Hematopoietic multipotent progenitor cell treated with erythropoietin and hydrocortisone succinate and interleukin-3 and kit ligand, for 6 days (in vitro differentiated cells): ENCODE results near the gene TTC39A.

ENCODE experiments used
- DNase-seq: peaks from one replicate; pipeline ENCODE4 v3.0.0-alpha.2; 2015

The TTC39A gene

DNA sequence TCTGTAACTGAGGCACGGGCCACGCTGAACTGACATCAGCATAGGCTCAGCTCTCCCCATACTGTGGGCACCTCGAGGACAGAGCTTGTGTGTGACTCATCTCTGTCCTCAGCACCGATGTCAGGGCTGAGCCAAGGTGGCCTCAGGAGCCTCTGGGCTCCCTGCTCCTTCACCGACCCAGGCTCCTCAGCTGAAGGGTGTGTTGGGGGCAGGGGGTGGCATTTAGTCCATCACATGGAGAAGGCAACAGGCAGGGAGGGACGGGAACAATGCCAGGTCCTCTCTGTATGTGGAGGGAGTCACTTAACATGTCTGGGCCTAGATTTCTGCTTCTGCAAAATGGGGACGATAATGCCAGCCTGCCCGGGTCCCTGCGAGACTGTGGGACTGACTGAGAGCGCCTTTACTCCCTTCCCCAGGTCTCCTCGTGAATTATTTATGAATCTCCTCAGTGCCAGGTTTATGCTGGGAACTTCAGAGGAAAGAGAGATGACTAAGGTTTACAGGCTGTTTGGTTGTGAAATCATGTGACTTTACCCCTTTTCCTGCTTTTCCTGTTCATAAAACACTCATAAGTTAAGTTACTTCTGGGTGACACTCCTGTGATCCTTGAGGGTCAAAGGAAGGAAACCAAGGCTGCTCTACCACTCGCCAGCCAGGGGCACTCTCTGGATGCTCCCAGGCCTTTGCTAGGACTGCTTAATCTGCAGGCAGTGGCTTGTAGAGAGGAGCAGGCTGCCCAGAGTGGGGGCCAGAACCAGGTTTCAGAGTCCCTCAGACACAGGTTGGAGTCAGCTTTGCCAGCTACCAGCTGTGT, 16.2 kb downstream of the TTC39A start:
- DNase-seq = no peak

DNA sequence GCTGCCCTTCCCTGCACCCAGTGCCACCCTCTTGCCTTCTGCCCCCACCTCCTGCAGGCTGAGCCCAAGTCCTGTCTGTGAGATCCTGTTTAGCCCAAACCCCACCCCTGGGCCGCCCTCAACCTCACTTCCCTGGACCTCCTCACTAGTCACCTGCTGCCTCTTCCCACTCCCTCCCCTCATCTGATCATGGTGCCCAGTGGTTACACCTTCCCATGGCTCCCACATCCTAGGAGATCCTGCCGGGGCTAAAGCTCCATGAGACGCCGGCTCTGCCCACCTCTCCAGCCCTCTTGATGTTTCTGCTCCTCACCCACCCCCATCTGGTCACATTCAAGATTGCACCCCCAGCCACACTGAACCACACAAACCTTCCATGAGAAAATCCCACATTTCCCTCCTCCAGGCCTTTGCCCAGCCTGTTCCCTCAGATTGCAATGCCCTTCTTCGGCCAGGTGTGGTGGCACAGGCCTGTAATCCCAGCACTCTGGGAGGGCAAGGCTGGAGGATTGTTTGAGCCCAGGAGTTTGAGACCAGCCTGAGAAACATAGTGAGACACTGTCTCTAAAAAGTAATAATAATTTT, 17.0 kb downstream of the TTC39A start:
- DNase-seq = no peak

GRCh38 chr1:51312718-51313117, 17.6 kb downstream of the TTC39A start:
- no peak for DNase-seq

- no peak for DNase-seq
Observed at GRCh38 chr1:51311826-51312225, 18.5 kb downstream of the TTC39A start.

DNA sequence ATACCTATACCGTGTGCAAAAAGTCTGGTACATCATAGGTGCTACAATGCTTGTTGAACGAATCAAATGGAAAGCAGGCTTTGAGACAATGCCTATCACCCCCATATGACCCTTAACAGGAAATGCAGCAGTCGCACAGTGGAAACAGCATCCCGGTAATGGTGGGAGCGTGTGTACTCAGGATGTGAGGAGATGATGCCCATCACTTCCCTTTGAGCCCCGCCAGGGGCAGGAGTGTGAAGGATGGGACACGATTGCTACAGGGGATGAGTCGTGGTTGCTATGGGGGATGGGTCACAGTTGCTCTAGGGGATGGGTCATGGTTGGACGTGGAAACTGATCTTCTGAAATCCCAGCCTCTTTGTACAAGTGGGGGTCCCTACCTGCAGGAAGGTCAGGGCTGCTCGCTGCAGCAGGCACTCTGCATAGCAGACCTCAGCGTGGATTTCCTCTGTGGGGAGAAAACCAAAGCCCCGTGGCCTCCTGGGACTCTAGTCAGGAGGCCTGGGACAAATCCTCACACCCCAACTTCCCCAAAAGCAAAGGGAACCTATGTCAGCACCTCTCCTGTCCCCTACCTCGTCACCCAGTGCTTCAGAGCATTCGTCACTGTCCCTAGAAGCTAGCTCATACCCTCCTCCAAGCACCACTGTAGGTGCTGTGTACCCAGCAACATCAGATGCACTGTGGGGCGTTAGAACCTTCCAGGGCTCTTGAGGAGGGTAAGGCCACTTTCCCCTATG, 19.3 kb downstream of the TTC39A start:
- no peak for DNase-seq

- no peak for DNase-seq
Observed at GRCh38 chr1:51309291-51309690, 21.1 kb downstream of the TTC39A start.

GRCh38 chr1:51308636-51309035, 21.7 kb downstream of the TTC39A start:
- DNase-seq = no peak

DNA sequence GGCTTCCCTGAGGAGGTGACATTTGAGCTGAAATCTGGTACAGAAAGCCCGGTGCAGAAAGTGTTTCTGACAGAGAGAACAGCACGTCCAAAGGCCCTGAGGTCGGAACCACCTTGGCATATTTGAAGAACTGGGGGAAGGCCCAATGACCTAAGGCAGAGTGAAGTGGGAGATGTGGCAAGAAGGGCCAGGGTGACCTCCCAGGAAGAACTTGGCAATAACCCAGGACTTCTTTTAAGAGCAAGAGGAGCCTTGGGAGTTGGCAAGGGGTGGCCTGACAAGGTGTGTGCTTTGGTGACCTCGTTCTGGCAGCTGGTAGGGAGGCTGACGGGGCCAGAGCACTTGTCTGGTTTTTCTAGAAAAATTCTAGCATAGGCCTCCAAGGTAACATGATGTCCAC, 23.4 kb downstream of the TTC39A start:
- no peak for DNase-seq

DNA sequence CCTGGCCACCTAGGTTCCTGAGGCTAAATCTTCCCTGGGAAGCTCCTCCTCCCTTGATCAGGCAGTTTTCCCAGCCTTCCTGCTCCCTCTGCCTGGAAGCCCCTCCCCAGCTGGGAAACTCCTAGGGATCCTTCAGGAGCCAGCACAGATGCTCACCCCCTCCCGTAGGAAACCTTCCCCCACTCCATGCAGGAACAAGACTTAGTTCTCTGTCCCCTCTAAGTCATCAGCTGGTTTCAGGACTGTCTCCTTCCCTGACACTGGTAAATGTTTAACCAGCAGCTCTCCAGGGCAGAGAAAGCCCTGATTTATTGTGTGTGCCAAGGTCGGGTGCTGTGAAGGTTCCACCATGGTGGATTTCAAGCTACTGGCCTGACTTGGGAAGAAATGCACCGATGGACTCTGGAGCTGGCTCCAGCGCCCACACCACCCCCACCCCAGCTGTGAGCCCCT, 25.0 kb downstream of the TTC39A start:
- no peak for DNase-seq

GRCh38 chr1:51304360-51304759, 26.0 kb downstream of the TTC39A start:
- no peak for DNase-seq

- DNase-seq = peak; percentile 78
Observed at GRCh38 chr1:51303751-51304251, 26.6 kb downstream of the TTC39A start.

DNA sequence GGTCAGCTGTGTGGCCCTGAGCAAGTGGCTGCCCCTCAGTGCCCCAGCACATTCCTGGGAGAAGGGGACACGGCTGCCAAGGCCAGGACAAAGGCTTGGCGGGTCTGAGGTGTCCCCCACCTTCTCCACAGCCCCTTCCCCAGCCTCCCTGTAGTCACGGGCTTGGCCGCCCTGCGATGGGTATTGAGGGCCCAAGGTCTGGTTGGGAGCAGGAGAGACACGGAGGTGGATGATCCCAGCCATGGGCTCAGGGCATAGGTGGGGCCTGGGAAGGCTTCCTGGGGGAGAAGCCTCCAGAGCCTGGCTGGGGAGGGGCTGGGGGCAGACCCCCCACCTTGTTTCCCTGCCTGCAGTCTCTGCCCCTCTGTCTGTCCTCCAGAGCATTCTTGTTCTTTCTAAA, 27.0 kb downstream of the TTC39A start:
- no peak for DNase-seq

- no peak for DNase-seq
Observed at GRCh38 chr1:51302746-51303145, 27.6 kb downstream of the TTC39A start.

DNA sequence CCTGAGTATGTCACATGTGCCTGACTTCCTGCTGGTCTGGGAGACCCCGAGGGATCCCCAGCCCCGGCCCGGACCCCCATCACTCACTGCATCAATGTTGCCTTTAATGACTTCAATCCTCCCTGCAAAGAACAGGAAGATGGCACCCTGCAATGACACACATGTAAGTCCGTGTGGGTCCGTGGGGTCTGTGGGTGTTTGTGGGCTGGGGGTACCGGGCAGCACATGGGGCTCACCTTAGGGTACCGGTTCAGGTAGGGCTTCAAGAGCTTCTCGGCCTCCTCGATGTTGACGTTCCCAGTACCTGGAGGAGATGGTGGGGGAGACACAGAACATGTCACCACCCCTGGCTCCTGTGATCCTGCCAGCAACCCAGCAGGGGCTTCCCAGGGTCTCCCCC, 28.1 kb downstream of the TTC39A start:
- no peak for DNase-seq

- no peak for DNase-seq
Observed at GRCh38 chr1:51301844-51302162, 28.6 kb downstream of the TTC39A start.

DNA sequence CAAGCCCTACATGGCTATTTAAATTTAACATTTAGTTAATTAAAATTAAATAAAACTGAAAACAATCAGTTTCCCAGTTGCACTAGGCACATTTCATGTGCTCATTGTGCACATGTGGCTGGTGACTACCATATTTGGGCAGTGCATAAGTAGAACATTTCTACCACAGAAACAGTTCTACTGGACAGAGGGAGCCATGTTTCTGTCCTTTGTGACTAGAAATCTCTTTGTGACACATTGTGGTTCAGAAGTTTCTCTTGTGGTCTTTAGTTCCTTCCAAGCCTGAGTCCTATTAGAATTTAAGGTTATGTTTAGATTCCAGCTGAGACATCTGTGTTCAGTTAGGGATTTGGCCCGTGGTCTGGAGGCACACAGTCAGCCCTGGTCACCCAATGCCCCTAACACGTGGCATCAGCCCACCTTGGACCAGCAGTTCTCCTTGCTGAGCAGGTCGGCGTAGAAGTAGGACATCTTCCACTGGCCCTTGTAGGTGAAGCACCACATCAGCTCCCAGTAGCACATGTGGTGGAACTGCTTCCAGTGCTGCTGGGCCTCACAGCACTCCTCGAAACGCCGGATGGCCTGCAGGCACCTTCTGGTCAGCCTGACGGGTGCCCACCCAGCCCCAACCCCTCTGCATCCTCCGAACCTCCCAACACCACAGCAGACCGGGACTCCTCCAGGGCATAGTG, 29.1 kb downstream of the TTC39A start:
- DNase-seq = peak; percentile 33

DNA sequence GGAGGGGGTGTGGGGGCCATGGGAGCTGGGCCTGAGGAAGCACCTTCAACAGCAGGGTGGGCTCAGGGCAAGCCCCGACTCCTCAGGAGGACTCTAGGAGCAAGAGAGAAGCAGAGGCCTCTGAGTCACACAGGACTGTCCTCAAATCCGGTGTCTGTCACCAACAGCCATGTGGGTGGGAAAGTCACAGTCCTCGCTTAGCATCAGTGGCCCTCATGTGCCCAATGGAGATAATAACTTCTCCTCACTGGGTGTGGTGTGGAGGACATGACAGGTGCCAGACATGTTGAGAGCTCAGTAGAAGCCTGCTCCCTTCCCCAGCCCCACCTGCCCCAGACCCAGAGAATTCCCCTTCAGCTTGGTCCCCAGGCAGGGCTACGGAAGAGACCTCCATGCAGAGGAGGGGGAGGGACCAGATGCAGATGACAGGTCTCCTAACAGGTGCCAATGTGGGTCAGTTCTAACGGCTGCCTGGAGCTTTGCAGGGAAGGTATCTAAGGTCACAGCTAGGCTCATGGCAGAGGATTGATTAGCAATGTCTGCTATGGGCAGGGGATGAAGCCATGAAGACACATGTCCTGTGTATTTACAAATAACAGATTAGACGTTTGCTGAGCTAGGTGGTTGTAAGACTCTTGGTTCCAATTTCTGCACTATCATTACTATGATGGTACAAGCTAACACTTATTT, 30.2 kb downstream of the TTC39A start:
- DNase-seq = peak; percentile 78

- DNase-seq = peak; percentile 85
Observed at GRCh38 chr1:51299185-51299885, 31.0 kb downstream of the TTC39A start.

DNA sequence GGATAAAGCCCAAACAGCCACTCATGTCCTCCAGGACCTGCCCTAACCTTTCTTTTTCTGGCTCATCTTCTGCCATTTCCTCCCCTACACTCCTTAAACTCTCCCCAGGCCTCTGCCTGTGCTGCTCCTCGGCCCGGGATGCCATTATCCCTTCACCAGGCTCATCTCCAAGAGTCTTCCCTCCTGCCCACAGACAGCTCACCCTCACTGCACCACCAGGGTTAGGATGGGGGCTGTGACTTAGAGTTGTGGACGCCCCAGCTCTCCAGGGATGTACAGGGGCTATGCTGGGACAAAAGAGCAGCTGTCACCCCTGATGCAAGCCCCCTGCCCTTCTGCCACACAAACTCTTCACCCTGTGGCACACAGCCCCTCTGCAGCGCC, 32.0 kb downstream of the TTC39A start:
- DNase-seq = no peak

- DNase-seq = no peak
Observed at GRCh38 chr1:51297401-51298321, 32.7 kb downstream of the TTC39A start.
